GM18505 (cell line): Measurements from ENCODE around the gene RAP2A.

Experiments used
- ATAC-seq: cut with Tn5 transposase; IDR thresholded peaks from one replicate; pipeline ENCODE4 v1.9.1; 2021; ENCODE audit not compliant: unreplicated experiment
- POLR2A ChIP-seq: IDR thresholded peaks from 4 replicates; pipeline ENCODE4 v1.6.1; 2011; ENCODE audit warnings: borderline replicate concordance; ENCODE audit not compliant: insufficient read depth, insufficient read length; ENCODE audit errors: extremely low read depth

Gene RAP2A

GRCh38 chr13:97484301-97484700 is 50.3 kb downstream of the RAP2A start:
- no peak for TF ChIP-seq POLR2A
- ATAC-seq: no peak

GRCh38 chr13:97485320-97485719 is 51.4 kb downstream of the RAP2A start:
- TF ChIP-seq POLR2A: no peak
- ATAC-seq: no peak

- no peak for TF ChIP-seq POLR2A
- ATAC-seq: no peak
Measured at GRCh38 chr13:97490702-97491307, 56.8 kb downstream of the RAP2A start.

GRCh38 chr13:97491452-97491851 is 57.5 kb downstream of the RAP2A start:
- ATAC-seq: no peak
- TF ChIP-seq POLR2A: no peak

- ATAC-seq: no peak
- no peak for TF ChIP-seq POLR2A
Measured at GRCh38 chr13:97492257-97492656, 58.3 kb downstream of the RAP2A start.

GRCh38 chr13:97492684-97493371 is 58.9 kb downstream of the RAP2A start:
- ATAC-seq: no peak
- no peak for TF ChIP-seq POLR2A

- no peak for TF ChIP-seq POLR2A
- no peak for ATAC-seq
Measured at GRCh38 chr13:97493456-97493855, 59.5 kb downstream of the RAP2A start.

- TF ChIP-seq POLR2A: no peak
- no peak for ATAC-seq
Measured at GRCh38 chr13:97495678-97496077, 61.7 kb downstream of the RAP2A start.

GRCh38 chr13:97496511-97496910 is 62.5 kb downstream of the RAP2A start:
- ATAC-seq: no peak
- TF ChIP-seq POLR2A: no peak

- no peak for ATAC-seq
- no peak for TF ChIP-seq POLR2A
Measured at GRCh38 chr13:97497400-97497799, 63.4 kb downstream of the RAP2A start.

GRCh38 chr13:97498419-97498818 is 64.5 kb downstream of the RAP2A start:
- no peak for TF ChIP-seq POLR2A
- no peak for ATAC-seq

GRCh38 chr13:97499181-97499580 is 65.2 kb downstream of the RAP2A start:
- ATAC-seq: no peak
- no peak for TF ChIP-seq POLR2A

- no peak for TF ChIP-seq POLR2A
- no peak for ATAC-seq
Measured at GRCh38 chr13:97502181-97502580, 68.2 kb downstream of the RAP2A start.

GRCh38 chr13:97502706-97503105 is 68.7 kb downstream of the RAP2A start:
- ATAC-seq: no peak
- no peak for TF ChIP-seq POLR2A
